HG02884 (cell line): ENCODE data around the gene ALDH9A1.

ENCODE experiments used
- ATAC-seq: cut with Tn5 transposase; IDR thresholded peaks from one replicate; pipeline ENCODE4 v1.9.1; 2021; ENCODE audit warnings: mild to moderate bottlenecking, moderate library complexity; ENCODE audit not compliant: unreplicated experiment

Gene ALDH9A1

GRCh38 chr1:165628147-165628822, 70.1 kb downstream of the ALDH9A1 start:
- no peak for ATAC-seq

- no peak for ATAC-seq
Measured at GRCh38 chr1:165624441-165624840, 73.9 kb downstream of the ALDH9A1 start.

GRCh38 chr1:165623624-165624023, 74.7 kb downstream of the ALDH9A1 start:
- no peak for ATAC-seq

GRCh38 chr1:165619647-165620151, 78.7 kb downstream of the ALDH9A1 start:
- ATAC-seq = no peak

- no peak for ATAC-seq
Measured at GRCh38 chr1:165616987-165617546, 81.3 kb downstream of the ALDH9A1 start.

- ATAC-seq = no peak
Measured at GRCh38 chr1:165616054-165616612, 82.2 kb downstream of the ALDH9A1 start.
